Liver (tissue), 9 donors: Measurements from ENCODE around the gene MAG. TPM values are rescaled to one million over a fixed set of nuclear protein-coding genes. Genes with fewer than 3 reads are reported as not detected.

Source experiments
- DNase-seq: peaks from one replicate; pipeline ENCODE4 v3.0.0-alpha.2; 2017; ENCODE audit warnings: low spot score
- H3K27ac ChIP-seq, 2 donors: one replicate each; pipeline ENCODE4 v1.7.0; 2013; ENCODE audit warnings: inconsistent platforms in 2 of 2, low read length in 2 of 2, control low read depth in 1 of 2, low read depth in 1 of 2, mild to moderate bottlenecking in 1 of 2
- H3K27me3 ChIP-seq, 4 donors: one replicate each; pipeline versions ENCODE4 v1.6.1 to v1.7.0; 2013; ENCODE audit warnings: low read length in 3 of 4, inconsistent platforms in 1 of 4, mild to moderate bottlenecking in 1 of 4, moderate library complexity in 1 of 4; ENCODE audit not compliant: control insufficient read depth in 4 of 4, insufficient read depth in 4 of 4
- H3K36me3 ChIP-seq, 4 donors: one replicate each; pipeline versions ENCODE4 v1.6.1 to v1.7.0; 2013; ENCODE audit warnings: low read length in 3 of 4, mild to moderate bottlenecking in 3 of 4, low read depth in 1 of 4, moderate library complexity in 1 of 4; ENCODE audit not compliant: control insufficient read depth in 4 of 4, insufficient read depth in 3 of 4
- H3K4me1 ChIP-seq, 4 donors: one replicate each; pipeline versions ENCODE4 v1.6.1 to v1.7.0; 2013; ENCODE audit warnings: low read length in 3 of 4, mild to moderate bottlenecking in 3 of 4, moderate library complexity in 1 of 4; ENCODE audit not compliant: control insufficient read depth in 4 of 4, insufficient read depth in 4 of 4
- H3K4me3 ChIP-seq, 3 donors: one replicate each; pipeline versions ENCODE4 v1.6.1 to v1.7.0; 2013; ENCODE audit warnings: low read length in 3 of 3, control low read depth in 1 of 3, low read depth in 1 of 3, mild to moderate bottlenecking in 1 of 3
- H3K9ac ChIP-seq, 2 donors: one replicate each; pipeline ENCODE4 v1.7.0; 2013; ENCODE audit warnings: low read length in 2 of 2, mild to moderate bottlenecking in 2 of 2, moderate library complexity in 2 of 2, control low read depth in 1 of 2, low read depth in 1 of 2
- H3K9me3 ChIP-seq, 4 donors: one replicate each; pipeline versions ENCODE4 v1.6.1 to v1.7.0; 2013; ENCODE audit warnings: low read length in 3 of 4; ENCODE audit not compliant: control insufficient read depth in 4 of 4
- CTCF ChIP-seq: fragments of 150-350 bp; IDR thresholded peaks from 2 replicates; pipeline ENCODE4 v1.5.1; 2017; ENCODE audit warnings: improper control_type of control experiment, low read depth, low read length; ENCODE audit not compliant: missing input control
- EGR1 ChIP-seq, 2 donors: IDR thresholded peaks; 2 replicates each; pipeline ENCODE4 v1.6.1; 2016 to 2018; ENCODE audit warnings: antibody characterized with exemption in 2 of 2, low read depth in 2 of 2
- FOXA1 ChIP-seq: IDR thresholded peaks from 2 replicates; pipeline ENCODE4 v1.6.1; 2016; ENCODE audit warnings: antibody characterized with exemption
- FOXA2 ChIP-seq: IDR thresholded peaks from 2 replicates; pipeline ENCODE4 v1.6.1; 2016; ENCODE audit warnings: antibody characterized with exemption
- GABPA ChIP-seq, 2 donors: IDR thresholded peaks in 1 of 2; conservative IDR thresholded peaks in 1 of 2; 2 replicates each; pipeline ENCODE4 v1.6.1; 2016; ENCODE audit warnings: antibody characterized with exemption in 2 of 2, mild to moderate bottlenecking in 1 of 2, moderate library complexity in 1 of 2
- HNF4A ChIP-seq, 2 donors: conservative IDR thresholded peaks; 2 replicates each; pipeline ENCODE4 v1.6.1; 2016; ENCODE audit warnings: antibody characterized with exemption in 2 of 2, mild to moderate bottlenecking in 2 of 2
- HNF4G ChIP-seq: IDR thresholded peaks from 2 replicates; pipeline ENCODE4 v1.6.1; 2016; ENCODE audit warnings: antibody characterized with exemption
- JUND ChIP-seq, 2 donors: IDR thresholded peaks; 2 replicates each; pipeline ENCODE4 v1.6.1; 2016; ENCODE audit warnings: antibody characterized with exemption in 2 of 2
- NR2F2 ChIP-seq: IDR thresholded peaks from 2 replicates; pipeline ENCODE4 v1.6.1; 2016; ENCODE audit warnings: antibody characterized with exemption
- RAD21 ChIP-seq, 2 donors: IDR thresholded peaks; 2 replicates each; pipeline ENCODE4 v1.6.1; 2016; ENCODE audit warnings: antibody characterized with exemption in 2 of 2, mild to moderate bottlenecking in 2 of 2
- REST ChIP-seq: IDR thresholded peaks from 2 replicates; pipeline ENCODE4 v1.6.1; 2016; ENCODE audit warnings: antibody characterized with exemption, mild to moderate bottlenecking
- RXRA ChIP-seq, 2 donors: IDR thresholded peaks; 2 replicates each; pipeline ENCODE4 v1.6.1; 2017 to 2018; ENCODE audit warnings: antibody characterized with exemption in 2 of 2, mild to moderate bottlenecking in 1 of 2
- SP1 ChIP-seq: IDR thresholded peaks from 2 replicates; pipeline ENCODE4 v1.6.1; 2018; ENCODE audit warnings: antibody characterized with exemption, mild to moderate bottlenecking
- TAF1 ChIP-seq: conservative IDR thresholded peaks from 2 replicates; pipeline ENCODE4 v1.6.1; 2016; ENCODE audit warnings: antibody characterized with exemption, mild to moderate bottlenecking
- YY1 ChIP-seq: IDR thresholded peaks from 2 replicates; pipeline ENCODE4 v1.6.1; 2016; ENCODE audit warnings: antibody characterized with exemption, mild to moderate bottlenecking
- WGBS: extraction: QIAGEN DNeasy Blood & Tissue Kit; methylation state at CpG from one replicate; pipeline ENCODE4 v1.1.7; 2013; 5-methylcytosine and 5-hydroxymethylcytosine counted together
- polyA plus RNA-seq, 2 donors: library from polyadenylated mRNA; stranded (reverse) in 1 of 2; unstranded in 1 of 2; fragments of 200-250 nt in 1 of 2; fragments of >200 nt in 1 of 2; fragmentation: Nextera tagmentation in 1 of 2; extraction: Ambion mirVana in 1 of 2; gene quantifications; one replicate each; pipeline versions ENCODE4 v1.2.1 to v1.2.3, GENCODE V29; 2013 to 2015
- total RNA-seq, 2 donors: library from RNA; depleted of rRNA; stranded (reverse); fragments of >200 nt; gene quantifications; one replicate each; pipeline ENCODE4 v1.2.3, GENCODE V29; 2014
- TF ChIP-seq, protein P1 (sequence below): IDR thresholded peaks from 2 replicates; pipeline ENCODE4 v1.6.1; 2016; ENCODE audit warnings: antibody characterized with exemption
- TF ChIP-seq, protein P2 (sequence below): IDR thresholded peaks from 2 replicates; pipeline ENCODE4 v1.6.1; 2016; ENCODE audit warnings: antibody characterized with exemption
- TF ChIP-seq, protein P3 (sequence below): IDR thresholded peaks from 2 replicates; pipeline ENCODE4 v1.6.1; 2016; ENCODE audit warnings: antibody characterized with exemption
- donor health status: healthy.
- donor health status: healthy.
- donor health status: healthy.
- donor health status: healthy.
- donor health status: healthy.

Gene MAG
- total and polyA plus RNA-seq, 4 donors: 0.29 to 3.9 (median 0.33) TPM; not detected in 1

- TF ChIP-seq, protein P1, sequence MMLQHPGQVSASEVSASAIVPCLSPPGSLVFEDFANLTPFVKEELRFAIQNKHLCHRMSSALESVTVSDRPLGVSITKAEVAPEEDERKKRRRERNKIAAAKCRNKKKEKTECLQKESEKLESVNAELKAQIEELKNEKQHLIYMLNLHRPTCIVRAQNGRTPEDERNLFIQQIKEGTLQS: no peak
- TF ChIP-seq TAF1 (no peak), JUND (IDR thresholded peaks at IDR 0.05) (no peak), HNF4A (conservative IDR thresholded peaks at IDR 0.05) (no peak)
- TF ChIP-seq, protein P2, sequence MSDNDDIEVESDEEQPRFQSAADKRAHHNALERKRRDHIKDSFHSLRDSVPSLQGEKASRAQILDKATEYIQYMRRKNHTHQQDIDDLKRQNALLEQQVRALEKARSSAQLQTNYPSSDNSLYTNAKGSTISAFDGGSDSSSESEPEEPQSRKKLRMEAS: no peak
- WGBS: 85% methylated on average over 25 of the region's 25 CpGs
- Histone ChIP-seq H3K9ac (no peak overlapping the region), H3K36me3 (no peaks in the 10 kb centered on the region), H3K4me3 (no peak overlapping the region), H3K27ac (no peak overlapping the region), H3K4me1 (no peaks in the 10 kb centered on the region), H3K9me3 (no peaks in the 10 kb centered on the region), H3K27me3 (no peaks in the 10 kb centered on the region)
- no peak for DNase-seq
Measured at GRCh38 chr19:35337097-35337983, 45.4 kb downstream of the MAG start.

- Histone ChIP-seq H3K4me3 (no peak overlapping the region), H3K27me3 (no peaks in the 10 kb centered on the region), H3K9ac (no peak overlapping the region), H3K4me1 (no peaks in the 10 kb centered on the region), H3K27ac (no peak overlapping the region), H3K36me3 (no peaks in the 10 kb centered on the region), H3K9me3 (no peaks in the 10 kb centered on the region)
- WGBS: 91% methylated on average over 13 of the region's 13 CpGs
- no peak for DNase-seq
- TF ChIP-seq YY1 (no peak), RXRA (IDR thresholded peaks at IDR 0.05) (no peak), SP1 (no peak), GABPA (IDR thresholded peaks at IDR 0.05 in 1 of 2, conservative IDR thresholded peaks at IDR 0.05 in 1 of 2) (no peak), CTCF (no peak), HNF4G (no peak), EGR1 (IDR thresholded peaks at IDR 0.05; ENCODE audit: low read depth in 2 of 2) (no peak), NR2F2 (no peak), HNF4A (conservative IDR thresholded peaks at IDR 0.05) (no peak), TAF1 (no peak), JUND (IDR thresholded peaks at IDR 0.05) (no peak), FOXA2 (no peak), FOXA1 (no peak), REST (no peak), RAD21 (IDR thresholded peaks at IDR 0.05) (no peak)
- TF ChIP-seq, protein P2: no peak
- TF ChIP-seq, protein P3, sequence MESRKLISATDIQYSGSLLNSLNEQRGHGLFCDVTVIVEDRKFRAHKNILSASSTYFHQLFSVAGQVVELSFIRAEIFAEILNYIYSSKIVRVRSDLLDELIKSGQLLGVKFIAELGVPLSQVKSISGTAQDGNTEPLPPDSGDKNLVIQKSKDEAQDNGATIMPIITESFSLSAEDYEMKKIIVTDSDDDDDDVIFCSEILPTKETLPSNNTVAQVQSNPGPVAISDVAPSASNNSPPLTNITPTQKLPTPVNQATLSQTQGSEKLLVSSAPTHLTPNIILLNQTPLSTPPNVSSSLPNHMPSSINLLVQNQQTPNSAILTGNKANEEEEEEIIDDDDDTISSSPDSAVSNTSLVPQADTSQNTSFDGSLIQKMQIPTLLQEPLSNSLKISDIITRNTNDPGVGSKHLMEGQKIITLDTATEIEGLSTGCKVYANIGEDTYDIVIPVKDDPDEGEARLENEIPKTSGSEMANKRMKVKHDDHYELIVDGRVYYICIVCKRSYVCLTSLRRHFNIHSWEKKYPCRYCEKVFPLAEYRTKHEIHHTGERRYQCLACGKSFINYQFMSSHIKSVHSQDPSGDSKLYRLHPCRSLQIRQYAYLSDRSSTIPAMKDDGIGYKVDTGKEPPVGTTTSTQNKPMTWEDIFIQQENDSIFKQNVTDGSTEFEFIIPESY: no peak
- TF ChIP-seq, protein P1: no peak
Measured at GRCh38 chr19:35337984-35338296, 46.0 kb downstream of the MAG start.
